ENCODE results near the gene KPNA6. TPM values are rescaled to one million over a fixed set of nuclear protein-coding genes. Genes with fewer than 3 reads are reported as not detected.

The KPNA6 gene
- total and polyA plus RNA-seq, 2 of the 13 experiments (the other 11 are each of a cell fraction or from before 2014, with no cell fraction given): 22.0 to 47.5 TPM

DNA sequence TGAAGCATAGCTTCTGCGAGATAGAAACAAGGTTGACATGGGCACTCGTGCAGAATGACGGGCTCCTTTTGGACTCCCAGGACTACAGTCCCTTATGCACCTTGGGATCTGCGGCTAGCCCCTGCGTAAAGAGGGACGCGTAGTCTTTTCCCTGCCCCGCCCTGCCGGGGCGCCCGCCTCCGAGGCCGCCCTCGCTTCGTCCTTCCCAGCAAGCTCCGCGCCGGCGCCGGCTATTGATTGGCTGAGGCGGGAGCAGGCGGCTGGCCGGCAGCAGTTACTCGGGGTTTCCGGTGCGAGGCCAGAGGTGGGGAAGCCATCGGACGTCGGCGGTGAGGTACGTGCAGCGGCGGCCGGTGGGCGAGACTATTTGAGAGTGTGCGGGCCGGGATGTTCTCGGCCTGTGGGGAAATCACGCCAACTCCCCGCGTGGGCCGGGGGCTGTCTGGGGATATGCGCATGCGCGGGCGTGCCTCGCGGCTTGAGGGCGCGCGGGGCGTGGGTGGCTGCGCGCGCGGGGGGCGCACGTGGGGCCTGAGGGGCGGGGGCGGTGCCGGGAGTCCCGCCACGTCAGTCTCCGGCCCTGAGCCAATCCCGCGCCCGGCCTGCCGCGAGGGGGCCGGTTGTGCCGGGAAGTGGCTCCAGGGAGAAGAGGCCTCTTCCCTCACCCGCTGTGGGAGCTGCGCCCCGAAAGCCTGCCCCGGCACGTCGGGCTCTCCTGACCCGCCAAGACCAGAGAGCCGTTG lies 71.8 kb downstream of the KPNA6 start, which contains the start of gene TXLNA (continued):
- TF ChIP-seq TCF12 (IDR thresholded peaks at IDR 0.05) (no peak), TCF12 (CRISPR knock-in tag; IDR thresholded peaks at IDR 0.05) (0 out of 2 replicates have a peak, but pooled peaks have one; percentile 15), RAD21 (CRISPR knock-in tag; IDR thresholded peaks at IDR 0.05) (0 out of 2 replicates have a peak, but pooled peaks have one; percentile 14), TMF1 (CRISPR knock-in tag; IDR thresholded peaks at IDR 0.05; ENCODE audit: low read depth) (no peak; the same call in none of the 2 replicates), CHD4 (IDR thresholded peaks at IDR 0.05; ENCODE audit: borderline replicate concordance, low read length) (no peak; the same call in 1 of the 2 replicates), NPAS2 (CRISPR knock-in tag; IDR thresholded peaks at IDR 0.05; ENCODE audit: borderline replicate concordance) (no peak), NFKBIZ (CRISPR knock-in tag; IDR thresholded peaks at IDR 0.05) (no peak; the same call in none of the 2 replicates), ARNT (IDR thresholded peaks at IDR 0.05) (no peak), MIXL1 (CRISPR knock-in tag; IDR thresholded peaks at IDR 0.05) (peak; percentile 45; the same call in 1 of the 2 replicates), ZNF17 (CRISPR knock-in tag; IDR thresholded peaks at IDR 0.05) (0 out of 2 replicates have a peak, but pooled peaks have one; percentile 6), POLR2AphosphoS5 (IDR thresholded peaks at IDR 0.05; ENCODE audit: low read depth, low read length) (peak; percentile 90), ZNF260 (CRISPR knock-in tag; IDR thresholded peaks at IDR 0.05; ENCODE audit: borderline replicate concordance, low read depth) (no peak), SKI (IDR thresholded peaks at IDR 0.05; ENCODE audit: partially characterized antibody) (peak; percentile 25), ZBTB38 (CRISPR knock-in tag; IDR thresholded peaks at IDR 0.05) (peak; percentile 93), RNF2 (conservative IDR thresholded peaks at IDR 0.05; ENCODE audit: low read depth) (peak; percentile 99), SOX13 (IDR thresholded peaks at IDR 0.05) (no peak), SOX13 (CRISPR knock-in tag; conservative IDR thresholded peaks at IDR 0.05 in 1 of 2, IDR thresholded peaks at IDR 0.05 in 1 of 2) (no peak; a peak in 1 of 4 replicates)
- TF ChIP-seq, protein P1, sequence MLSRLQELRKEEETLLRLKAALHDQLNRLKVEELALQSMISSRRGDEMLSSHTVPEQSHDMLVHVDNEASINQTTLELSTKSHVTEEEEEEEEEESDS (CRISPR knock-in tag; IDR thresholded peaks at IDR 0.05; ENCODE audit: borderline replicate concordance): peak; percentile 54; the same call in 1 of the 2 replicates
- TF ChIP-seq, protein P2, sequence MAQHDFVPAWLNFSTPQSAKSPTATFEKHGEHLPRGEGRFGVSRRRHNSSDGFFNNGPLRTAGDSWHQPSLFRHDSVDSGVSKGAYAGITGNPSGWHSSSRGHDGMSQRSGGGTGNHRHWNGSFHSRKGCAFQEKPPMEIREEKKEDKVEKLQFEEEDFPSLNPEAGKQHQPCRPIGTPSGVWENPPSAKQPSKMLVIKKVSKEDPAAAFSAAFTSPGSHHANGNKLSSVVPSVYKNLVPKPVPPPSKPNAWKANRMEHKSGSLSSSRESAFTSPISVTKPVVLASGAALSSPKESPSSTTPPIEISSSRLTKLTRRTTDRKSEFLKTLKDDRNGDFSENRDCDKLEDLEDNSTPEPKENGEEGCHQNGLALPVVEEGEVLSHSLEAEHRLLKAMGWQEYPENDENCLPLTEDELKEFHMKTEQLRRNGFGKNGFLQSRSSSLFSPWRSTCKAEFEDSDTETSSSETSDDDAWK (CRISPR knock-in tag; IDR thresholded peaks at IDR 0.05): no peak
- TF ChIP-seq, protein P3, sequence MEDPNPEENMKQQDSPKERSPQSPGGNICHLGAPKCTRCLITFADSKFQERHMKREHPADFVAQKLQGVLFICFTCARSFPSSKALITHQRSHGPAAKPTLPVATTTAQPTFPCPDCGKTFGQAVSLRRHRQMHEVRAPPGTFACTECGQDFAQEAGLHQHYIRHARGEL (CRISPR knock-in tag; IDR thresholded peaks at IDR 0.05): peak; percentile 85; the same call in 1 of the 2 replicates
- TF ChIP-seq, protein P4, sequence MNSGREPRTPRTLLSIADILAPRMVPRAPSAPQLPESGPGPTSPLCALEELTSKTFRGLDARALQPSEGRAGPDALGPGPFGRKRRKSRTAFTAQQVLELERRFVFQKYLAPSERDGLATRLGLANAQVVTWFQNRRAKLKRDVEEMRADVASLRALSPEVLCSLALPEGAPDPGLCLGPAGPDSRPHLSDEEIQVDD (CRISPR knock-in tag; IDR thresholded peaks at IDR 0.05; ENCODE audit: borderline replicate concordance): 0 out of 2 replicates have a peak, but pooled peaks have one; percentile 73
- TF ChIP-seq, protein P5, sequence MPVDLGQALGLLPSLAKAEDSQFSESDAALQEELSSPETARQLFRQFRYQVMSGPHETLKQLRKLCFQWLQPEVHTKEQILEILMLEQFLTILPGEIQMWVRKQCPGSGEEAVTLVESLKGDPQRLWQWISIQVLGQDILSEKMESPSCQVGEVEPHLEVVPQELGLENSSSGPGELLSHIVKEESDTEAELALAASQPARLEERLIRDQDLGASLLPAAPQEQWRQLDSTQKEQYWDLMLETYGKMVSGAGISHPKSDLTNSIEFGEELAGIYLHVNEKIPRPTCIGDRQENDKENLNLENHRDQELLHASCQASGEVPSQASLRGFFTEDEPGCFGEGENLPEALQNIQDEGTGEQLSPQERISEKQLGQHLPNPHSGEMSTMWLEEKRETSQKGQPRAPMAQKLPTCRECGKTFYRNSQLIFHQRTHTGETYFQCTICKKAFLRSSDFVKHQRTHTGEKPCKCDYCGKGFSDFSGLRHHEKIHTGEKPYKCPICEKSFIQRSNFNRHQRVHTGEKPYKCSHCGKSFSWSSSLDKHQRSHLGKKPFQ (CRISPR knock-in tag; IDR thresholded peaks at IDR 0.05; ENCODE audit: insufficient replicate concordance): peak; percentile 94
- TF ChIP-seq, protein P6, sequence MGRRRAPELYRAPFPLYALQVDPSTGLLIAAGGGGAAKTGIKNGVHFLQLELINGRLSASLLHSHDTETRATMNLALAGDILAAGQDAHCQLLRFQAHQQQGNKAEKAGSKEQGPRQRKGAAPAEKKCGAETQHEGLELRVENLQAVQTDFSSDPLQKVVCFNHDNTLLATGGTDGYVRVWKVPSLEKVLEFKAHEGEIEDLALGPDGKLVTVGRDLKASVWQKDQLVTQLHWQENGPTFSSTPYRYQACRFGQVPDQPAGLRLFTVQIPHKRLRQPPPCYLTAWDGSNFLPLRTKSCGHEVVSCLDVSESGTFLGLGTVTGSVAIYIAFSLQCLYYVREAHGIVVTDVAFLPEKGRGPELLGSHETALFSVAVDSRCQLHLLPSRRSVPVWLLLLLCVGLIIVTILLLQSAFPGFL (CRISPR knock-in tag; IDR thresholded peaks at IDR 0.05): no peak
